HG03442 (cell line): Measurements from ENCODE around the gene UBAP1.
"Not testable (repeated sequence)": the region's sequence is repeated elsewhere in the genome, so short reads cannot be mapped to it uniquely, and the experiment has no call there.

ENCODE experiments used
- ATAC-seq: cut with Tn5 transposase; IDR thresholded peaks from one replicate; pipeline ENCODE4 v1.9.1; 2021; ENCODE audit warnings: mild to moderate bottlenecking, moderate library complexity; ENCODE audit not compliant: unreplicated experiment

The UBAP1 gene

DNA sequence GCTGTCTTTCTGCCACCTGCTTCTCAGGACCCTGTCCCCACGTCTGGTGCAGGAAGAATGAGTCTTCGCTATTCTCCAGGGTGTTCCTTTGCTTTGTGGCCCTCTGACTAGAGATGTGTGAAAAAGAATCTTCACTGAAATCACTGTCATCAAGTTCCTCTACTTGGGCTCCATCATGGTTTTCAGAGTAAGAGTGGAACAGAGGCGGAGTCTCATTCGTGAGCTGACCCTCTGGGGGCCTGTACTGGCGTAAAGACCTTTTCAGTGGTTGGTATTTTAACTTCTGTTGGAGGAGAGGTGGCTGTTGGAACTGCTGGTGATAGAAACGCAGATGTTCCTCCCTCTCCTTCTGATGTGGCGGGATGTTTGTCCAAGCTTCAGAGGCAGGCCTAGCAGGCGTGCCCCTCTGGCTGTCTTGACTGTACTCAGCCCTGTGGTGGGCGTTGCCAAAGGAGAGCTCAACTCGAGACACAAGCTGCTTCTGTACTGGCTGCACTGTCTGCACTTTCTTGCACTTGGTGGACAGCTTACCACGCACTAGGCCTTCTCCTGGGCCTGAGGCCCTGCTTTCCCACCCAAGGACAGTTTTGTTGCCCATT is 78.2 kb downstream of the UBAP1 start:
- ATAC-seq: no peak

GRCh38 chr9:34259315-34259714 is 80.5 kb downstream of the UBAP1 start:
- ATAC-seq: no peak

DNA sequence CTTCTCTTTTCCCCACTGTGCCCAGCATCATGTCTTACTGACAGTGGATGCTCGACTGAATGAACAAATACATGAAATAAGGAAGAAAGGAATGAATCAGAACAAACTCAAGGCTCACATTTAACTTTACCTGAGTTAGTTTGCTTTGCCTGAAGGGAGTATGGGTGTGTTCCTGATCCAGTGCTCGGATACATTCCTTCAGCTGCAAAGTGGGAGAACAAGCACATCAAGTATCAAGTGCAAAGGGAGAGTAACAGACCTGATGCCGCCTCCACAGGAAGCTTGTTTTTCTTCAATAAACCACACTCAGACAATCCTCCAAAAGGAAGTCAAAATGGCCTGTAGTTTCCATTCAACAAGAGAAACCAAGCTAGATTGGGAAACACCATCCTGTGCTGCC is 84.1 kb downstream of the UBAP1 start:
- no peak for ATAC-seq

DNA sequence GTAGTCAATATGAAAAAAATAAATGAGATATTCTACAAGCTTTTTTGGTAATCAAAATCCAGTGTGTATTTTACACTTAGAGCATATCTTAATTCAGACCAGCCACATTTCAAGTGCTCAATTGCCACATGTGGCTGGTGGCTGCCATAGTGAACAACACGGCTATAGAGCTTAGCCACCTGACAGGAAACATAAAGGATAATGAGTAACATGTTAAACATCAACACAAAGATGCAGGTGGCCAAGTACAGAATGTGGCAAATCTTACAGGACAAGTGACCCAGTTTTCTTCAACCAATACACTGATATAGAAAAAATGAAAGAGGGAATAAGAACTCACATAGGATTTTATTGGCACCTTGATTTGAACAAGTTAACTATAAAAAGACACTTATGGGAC is 88.8 kb downstream of the UBAP1 start:
- ATAC-seq: no peak

DNA sequence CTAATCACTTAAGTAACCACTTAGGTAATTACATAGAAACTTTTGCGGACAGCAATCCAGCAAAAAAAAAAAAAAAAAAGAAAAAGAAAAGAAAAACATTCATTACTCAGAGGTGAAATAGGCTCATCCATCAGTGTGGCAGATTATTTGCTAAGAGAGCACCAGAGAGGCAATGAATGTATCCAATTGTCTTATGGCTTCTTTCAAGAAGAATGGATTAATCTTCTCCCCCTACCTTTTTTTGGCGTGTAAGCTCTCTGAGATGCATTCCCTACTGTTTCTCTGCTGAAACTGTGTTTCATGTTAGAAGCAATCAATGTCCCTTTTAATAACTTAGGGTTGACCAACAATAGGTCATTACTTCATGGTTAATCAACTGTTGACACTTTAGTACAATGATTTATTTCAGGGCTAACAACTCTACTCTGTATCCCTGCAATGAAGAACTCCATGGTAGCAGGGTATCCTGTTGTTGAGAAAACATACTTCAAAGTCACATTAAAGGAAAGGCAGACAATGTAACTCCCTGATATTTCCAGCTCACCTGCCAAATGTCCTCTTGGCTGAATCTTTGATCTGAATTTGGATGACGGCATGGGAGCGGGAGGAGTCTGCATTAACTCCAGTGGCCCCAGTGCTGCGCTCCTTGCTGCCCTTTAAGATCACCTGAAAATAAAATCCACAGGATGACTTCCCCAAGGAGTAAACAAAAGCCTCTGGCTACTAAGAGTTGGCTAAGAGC is 92.6 kb downstream of the UBAP1 start:
- no peak for ATAC-seq

DNA sequence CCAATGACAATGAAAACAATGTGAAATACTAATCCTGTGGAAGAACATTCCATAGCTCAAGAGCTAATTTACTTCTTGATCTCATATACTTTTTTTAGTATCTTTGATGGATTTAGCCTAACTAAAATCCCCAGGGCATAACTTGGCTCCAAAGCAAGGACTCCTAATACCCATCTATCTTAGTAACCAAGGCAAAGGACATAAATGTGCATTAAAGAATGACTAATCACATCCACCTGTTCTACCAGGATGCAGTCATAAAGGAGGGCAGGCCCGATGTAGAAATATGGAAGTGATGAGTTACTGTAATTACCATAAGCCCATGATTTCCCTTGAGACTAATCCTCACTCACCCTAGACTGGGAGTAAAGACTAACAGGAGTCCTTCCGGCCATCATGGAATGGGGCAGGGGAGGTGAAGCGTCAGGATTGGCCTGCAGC is 93.3 kb downstream of the UBAP1 start:
- no peak for ATAC-seq

DNA sequence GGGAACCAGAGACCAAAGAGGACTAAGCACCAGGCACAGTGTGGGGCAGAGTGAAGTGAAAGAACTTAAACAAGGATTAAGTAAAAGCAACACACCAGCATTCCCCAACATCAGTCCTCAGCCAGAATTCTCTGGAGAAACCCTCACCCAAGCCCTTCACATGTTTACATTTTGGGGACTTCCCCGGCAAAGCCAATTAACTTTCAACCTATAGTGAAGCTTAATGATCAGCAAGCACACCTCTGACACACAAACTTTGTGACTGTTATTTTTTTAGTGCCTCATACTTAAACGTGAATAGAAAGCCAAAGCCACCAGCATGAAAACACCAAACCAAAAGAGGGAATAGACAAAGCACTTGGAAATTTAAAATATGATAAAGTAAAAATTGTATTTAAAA is 94.7 kb downstream of the UBAP1 start:
- not testable (repeated sequence) for ATAC-seq

- no peak for ATAC-seq
Observed at GRCh38 chr9:34275811-34276210, 97.0 kb downstream of the UBAP1 start.

DNA sequence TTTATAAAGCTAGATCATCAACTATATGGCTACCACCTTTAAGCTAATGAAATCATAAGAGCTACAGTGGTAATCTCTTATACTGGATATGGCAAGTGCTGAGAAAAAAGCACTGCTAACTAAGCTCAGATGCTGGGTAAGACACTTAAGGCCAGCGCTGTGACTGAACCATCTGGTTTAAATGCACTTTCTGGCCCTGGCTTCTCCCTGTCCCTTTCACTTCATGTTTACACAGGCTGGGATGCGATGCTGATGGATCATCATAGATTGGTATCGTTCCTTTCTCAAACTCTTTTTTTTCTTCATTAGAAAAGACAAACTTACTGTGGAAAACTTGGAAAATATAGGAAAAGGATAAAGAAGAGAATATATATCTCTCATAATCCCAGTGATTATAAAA is 97.9 kb downstream of the UBAP1 start:
- ATAC-seq: no peak

GRCh38 chr9:34279411-34279810 is 100.6 kb downstream of the UBAP1 start:
- no peak for ATAC-seq

- no peak for ATAC-seq
Observed at GRCh38 chr9:34282096-34282495, 103.3 kb downstream of the UBAP1 start.

GRCh38 chr9:34289159-34289558 is 110.3 kb downstream of the UBAP1 start:
- no peak for ATAC-seq

DNA sequence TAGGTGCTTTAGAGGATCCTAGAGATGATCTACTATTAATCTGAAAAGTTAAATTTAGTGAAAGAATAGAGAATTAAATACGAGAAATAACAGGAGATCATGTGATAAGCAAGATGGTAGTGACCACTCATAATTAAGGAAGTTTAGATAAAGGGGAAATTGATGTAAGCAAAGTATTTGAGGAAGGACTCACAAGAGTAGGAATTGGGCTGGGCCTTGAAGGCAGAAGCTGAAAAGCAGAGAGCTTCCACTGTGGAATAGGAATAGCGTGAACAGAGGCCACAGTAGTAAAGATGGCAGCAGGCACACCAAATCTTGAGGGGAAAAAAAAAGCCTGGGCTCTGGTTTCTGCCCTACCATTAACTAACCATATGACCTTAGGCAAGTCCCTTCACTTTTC is 112.2 kb downstream of the UBAP1 start:
- ATAC-seq: no peak

- no peak for ATAC-seq
Observed at GRCh38 chr9:34291423-34291822, 112.6 kb downstream of the UBAP1 start.

DNA sequence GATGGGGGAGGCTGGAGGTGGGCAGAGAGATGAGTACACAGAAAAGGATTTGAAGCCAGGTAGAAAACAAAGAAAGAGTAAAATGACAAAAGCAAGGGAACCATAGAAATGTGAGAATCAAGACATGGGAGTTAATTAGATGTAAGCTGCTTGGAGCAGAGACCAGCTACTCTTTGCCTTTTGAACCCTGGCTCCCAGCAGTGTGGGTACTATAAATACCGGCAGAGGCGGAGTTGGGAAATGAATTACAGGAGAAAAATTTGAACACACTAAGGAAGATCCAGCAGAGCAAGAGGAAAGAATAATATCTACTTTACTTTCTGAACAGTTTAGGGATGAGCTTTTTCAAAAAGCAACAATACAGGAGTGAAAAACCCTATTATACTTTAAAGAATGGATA is 113.7 kb downstream of the UBAP1 start:
- no peak for ATAC-seq

DNA sequence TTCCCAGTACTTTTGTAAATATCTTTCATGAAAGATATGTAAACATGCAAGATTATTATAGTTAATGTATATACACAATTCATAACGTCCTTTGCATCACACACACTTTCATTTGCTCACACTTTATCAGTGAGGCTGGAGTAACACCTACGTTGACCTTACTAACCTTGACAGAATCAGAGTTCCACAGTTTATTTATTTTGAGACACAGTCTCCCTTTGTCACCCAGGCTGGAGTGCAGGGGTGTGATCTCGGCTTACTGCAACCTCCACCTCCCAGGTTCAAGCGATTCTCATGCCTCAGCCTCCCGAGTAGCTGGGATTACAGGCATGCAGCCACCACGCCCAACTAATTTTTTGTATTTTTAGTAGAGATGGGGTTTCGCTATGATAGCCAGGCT is 122.2 kb downstream of the UBAP1 start:
- not testable (repeated sequence) for ATAC-seq
